GM18511 (cell line): ENCODE data around the gene MRC2.
A peak's percentile ranks its signal among the peaks of the same experiment; 100 is the strongest.
"Not testable (repeated sequence)": the region's sequence is repeated elsewhere in the genome, so short reads cannot be mapped to it uniquely, and the experiment has no call there.

Experiments
- ATAC-seq: cut with Tn5 transposase; IDR thresholded peaks from one replicate; pipeline ENCODE4 v1.9.1; 2021; ENCODE audit warnings: mild to moderate bottlenecking, moderate library complexity; ENCODE audit not compliant: unreplicated experiment

Gene MRC2, protein sequence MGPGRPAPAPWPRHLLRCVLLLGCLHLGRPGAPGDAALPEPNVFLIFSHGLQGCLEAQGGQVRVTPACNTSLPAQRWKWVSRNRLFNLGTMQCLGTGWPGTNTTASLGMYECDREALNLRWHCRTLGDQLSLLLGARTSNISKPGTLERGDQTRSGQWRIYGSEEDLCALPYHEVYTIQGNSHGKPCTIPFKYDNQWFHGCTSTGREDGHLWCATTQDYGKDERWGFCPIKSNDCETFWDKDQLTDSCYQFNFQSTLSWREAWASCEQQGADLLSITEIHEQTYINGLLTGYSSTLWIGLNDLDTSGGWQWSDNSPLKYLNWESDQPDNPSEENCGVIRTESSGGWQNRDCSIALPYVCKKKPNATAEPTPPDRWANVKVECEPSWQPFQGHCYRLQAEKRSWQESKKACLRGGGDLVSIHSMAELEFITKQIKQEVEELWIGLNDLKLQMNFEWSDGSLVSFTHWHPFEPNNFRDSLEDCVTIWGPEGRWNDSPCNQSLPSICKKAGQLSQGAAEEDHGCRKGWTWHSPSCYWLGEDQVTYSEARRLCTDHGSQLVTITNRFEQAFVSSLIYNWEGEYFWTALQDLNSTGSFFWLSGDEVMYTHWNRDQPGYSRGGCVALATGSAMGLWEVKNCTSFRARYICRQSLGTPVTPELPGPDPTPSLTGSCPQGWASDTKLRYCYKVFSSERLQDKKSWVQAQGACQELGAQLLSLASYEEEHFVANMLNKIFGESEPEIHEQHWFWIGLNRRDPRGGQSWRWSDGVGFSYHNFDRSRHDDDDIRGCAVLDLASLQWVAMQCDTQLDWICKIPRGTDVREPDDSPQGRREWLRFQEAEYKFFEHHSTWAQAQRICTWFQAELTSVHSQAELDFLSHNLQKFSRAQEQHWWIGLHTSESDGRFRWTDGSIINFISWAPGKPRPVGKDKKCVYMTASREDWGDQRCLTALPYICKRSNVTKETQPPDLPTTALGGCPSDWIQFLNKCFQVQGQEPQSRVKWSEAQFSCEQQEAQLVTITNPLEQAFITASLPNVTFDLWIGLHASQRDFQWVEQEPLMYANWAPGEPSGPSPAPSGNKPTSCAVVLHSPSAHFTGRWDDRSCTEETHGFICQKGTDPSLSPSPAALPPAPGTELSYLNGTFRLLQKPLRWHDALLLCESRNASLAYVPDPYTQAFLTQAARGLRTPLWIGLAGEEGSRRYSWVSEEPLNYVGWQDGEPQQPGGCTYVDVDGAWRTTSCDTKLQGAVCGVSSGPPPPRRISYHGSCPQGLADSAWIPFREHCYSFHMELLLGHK (N-terminal part only)

DNA sequence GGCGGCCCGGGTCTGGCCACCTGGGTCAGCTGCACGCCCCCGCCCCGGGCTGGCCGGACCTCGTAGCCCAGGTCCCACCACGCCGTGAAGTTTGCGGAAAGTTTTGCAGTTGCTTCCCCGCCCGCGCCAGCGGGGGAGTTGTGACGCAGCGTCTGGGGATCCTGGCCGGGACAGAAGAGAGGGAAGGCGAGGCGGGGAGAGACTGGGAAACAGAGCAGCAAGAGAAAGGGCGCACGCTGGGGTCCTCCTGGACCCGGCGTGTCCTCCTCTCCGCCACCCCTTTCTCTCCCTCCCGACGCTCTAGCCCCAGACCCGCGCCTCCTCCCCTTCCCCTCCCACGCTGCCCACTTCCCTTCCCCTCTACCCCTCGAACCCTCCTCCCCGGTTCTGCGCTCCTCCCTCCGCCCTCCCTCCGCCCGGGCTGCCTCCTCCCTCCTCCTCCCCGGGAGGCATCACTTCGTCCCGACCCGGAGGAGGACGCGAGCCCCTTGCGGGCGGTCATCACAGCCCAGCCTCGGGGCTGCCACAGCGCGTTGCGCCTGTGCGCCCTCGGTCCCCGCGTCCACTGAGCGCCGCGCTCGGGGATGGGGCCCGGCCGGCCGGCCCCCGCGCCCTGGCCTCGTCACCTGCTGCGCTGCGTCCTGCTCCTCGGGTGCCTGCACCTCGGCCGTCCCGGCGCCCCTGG lies at the start of gene MRC2:
Gene MRC2, plus strand, starts transcription at position 452 of the 685 bp plus-strand sequence. Its CDS starts 133 bp downstream, at position 585.
- no peak for ATAC-seq

DNA sequence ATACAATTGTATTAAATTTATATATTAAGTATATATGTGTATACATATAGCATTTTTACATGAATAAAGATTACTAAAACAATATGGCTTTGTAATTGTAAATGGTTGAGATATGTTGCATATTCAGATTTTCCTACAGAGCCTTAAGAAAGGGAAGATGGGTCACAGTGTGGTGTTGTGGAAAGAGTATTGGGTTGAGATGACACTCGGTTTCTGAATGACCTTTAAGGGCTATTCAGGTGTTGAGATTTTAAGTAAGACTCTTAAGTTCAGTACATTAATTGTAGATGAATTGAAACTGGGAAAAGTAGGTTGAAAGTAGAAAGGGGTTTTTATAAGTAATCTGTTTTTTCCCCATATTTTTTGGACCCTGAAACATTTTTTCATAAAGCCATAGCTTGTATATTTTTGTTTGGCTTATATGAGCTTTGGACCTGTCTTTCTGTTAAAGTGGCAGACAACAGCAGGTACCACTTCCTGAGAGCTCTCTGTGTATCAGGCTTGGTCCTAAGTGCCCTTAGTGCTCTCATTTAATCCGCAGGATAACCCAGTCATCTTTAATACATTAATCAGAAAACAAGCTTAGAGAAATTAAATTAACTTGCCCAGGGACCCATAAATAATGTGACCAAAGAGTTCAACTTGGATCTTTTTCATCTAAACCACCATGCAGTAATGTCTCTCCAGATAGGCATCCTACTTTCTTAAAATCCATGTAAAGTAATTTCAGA lies 48.5 kb upstream of the MRC2 start:
- ATAC-seq, result no peak

DNA sequence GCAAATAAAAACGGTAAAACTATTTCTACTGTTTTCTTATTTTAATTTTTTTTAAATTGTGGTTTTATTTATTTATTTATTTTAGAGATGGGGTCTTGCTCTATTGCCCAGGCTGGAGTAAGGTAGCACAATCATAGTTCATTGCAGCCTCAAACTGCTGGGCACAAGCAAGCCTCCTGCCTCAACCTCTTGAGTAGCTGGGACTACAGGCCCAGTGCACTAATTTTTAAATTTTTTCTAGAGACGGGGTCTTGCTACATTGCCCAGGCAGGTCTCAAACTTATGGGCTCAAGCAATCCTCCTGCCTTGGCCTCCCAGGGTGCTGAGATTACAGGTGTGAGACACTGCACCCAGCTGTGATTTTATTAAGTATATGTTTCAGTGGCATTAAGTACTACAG lies 46.5 kb upstream of the MRC2 start:
- ATAC-seq, result no peak

DNA sequence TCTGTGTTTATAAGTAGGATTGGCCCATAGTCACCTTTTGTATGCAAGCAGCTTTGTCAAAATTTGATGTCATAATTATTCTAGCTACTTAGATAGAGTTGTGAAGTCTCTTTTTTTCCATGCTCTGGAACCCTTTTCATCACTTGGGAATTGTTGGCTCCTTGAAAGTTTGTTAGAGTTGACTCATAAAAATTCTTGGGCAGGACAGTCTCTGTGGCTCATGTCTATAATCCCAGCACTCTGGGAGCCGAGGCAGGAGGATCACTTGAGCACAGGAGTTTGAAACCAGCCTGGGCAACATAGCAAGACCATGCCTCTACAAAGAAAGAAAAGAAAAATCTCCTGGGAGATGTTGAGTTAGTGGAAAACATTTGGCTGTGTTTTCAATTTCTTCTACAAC lies 45.7 kb upstream of the MRC2 start:
- ATAC-seq, result no peak

DNA sequence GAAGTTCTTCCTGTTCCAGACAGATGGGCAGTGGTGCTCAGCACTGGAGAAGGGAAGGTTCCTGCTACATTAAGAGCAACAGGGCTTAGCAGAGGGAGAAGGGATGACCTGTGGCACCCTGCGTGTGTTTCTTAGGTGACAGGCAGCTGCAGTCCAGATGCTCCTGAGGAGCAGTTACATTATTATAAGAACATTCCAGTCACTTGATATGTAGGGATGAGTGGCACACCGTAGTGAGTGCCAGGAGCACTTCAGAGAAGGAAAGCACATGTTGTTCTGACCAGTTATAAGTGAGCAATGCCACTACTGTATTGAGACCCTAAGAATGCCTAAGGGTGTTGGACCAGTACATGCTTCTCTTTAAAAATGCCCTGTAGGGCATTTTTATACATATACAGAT lies 39.9 kb upstream of the MRC2 start:
- no peak for ATAC-seq

DNA sequence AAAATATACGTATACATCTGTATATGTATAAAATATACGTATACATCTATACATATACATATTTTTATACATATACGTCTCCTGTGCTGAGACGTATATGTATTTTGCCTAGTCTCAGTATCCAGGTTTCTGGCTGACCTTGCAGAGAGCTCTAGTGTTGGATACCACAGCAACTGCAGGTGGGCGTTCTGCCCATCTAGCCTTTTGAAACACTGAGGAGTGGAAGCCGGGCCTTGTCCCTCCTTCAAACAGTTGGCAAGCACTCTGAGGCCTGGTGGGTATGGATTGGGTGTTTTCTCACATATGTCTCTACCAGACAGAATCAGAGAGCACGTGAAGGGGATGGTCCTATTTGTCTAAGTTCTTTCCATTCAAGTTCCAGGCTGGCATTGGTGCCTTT lies 39.4 kb upstream of the MRC2 start:
- no peak for ATAC-seq

DNA sequence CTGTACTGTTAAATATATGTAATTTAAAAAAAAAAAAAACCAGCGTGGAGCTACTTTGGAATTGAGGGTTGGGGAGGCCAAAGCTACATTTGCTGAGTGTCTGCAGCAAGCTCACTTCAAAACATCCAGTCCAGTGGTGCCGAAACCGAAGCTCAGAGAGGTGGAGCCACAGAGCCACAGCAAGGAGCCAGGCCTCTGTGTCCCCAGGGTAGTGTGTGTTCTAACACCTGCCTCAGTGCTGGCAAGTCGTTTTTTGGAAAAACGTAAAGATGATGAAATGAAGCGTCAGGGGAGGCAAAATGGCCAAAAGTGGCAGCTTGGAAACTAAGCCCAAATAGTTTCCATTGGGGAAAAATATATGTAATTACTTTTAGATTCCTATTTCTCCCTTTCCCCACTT lies 36.1 kb upstream of the MRC2 start:
- no peak for ATAC-seq

DNA sequence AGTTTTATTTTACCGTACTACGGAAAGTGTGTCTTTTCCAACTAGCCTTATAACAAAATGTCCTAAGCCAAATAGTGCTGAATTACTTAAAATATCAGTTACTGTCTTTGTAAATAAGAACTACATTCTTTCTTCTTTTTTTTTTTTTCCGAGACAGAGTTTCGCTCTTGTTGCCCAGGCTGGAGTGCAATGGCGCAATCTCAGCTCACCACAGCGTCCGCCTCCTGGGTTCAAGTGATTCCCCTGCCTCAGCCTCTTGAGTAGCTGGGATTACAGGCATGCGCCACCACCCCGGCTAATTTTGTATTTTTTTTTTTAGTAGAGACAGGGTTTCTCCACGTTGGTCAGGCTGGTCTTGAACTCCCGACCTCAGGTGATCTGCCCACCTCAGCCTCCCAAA lies 35.6 kb upstream of the MRC2 start:
- ATAC-seq, result not testable (repeated sequence)

DNA sequence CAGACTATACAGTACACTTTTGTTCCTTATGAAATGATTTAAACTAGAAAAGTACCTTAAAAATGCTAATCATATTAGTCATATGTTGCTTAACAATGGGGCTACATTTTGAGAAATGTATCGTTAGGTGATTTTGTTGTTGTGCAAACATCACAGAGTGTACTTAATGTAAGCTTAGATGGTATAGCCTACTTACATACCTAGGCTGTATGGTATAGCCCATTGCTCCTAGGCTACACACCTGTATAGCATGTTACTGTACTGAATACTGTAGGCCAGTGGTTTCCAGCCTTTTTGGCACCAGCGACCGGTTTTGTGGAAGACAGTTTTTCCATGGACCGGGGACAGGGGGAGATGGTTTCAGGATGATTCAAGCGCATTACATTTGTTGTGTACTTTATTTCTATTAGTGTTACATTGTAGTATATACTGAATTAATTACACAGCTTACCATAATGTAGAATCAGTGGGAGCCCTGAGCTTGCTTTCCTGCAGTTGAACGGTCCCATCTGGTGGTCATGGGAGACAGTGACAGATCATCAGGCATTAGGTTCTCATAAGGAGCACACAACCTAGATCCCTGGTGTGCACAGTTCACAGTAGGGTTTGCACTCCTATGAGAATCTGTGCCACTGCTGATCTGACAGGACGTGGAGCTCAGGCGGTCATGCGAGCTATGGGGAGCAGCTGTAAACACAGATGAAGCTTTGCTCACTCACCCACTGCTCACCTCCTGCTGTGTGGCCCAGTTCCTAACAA lies 35.0 kb upstream of the MRC2 start:
- ATAC-seq, result no peak

DNA sequence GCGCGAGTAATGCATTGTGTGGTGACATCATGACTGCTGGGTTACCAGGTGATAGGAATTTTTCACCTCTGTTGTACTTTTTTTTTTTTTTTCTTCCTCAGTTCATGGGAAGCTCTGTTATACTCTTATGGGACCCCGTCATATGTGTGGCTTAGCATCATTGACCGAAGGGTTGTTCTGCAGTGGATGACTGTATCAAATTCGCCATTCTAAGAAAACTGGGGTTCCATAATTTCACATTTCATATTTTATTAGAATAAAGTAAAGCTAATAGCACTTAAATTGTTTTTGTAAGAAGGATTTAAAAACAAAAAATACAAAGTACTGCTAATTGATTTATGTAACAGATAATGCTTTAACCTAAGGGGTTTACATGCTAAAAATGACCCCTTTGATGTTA lies 32.0 kb upstream of the MRC2 start:
- ATAC-seq, result no peak

DNA sequence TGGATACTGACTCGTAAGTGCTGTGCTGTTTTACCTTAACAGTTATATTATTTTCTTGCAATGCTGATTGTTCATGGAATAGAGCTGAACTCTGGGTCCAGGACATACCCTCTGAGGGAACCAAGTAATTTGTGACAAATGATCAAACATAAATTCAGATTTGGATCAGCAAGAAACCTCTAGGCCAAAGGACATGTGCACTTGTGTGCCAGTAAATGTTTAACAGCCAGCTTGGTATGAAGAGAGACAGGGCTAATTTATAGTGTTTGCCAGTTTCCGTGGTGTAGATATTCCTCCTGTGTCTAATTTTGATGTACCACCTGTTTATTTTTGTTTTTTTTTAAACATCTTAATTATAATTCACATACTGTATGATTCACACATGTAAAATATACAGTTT lies 30.8 kb upstream of the MRC2 start:
- ATAC-seq, result no peak

DNA sequence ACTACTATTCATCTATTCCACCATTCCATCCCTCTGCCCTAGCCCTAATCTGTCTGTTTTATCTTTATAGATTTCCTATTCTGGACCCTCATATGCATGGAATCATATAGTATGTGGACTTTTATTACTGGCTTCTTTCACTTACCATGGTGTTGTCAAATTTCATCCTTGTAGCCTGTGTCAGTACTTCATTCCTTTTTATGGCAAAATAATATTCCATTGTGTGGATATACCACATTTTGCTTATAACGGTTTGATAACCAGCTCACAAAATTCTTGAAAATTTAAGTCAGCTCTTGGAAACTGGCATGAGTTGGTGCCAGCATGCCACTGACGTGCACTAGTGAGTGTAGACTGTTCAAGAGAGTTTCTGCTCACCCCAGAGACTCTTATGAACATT lies 30.3 kb upstream of the MRC2 start:
- ATAC-seq, result no peak

DNA sequence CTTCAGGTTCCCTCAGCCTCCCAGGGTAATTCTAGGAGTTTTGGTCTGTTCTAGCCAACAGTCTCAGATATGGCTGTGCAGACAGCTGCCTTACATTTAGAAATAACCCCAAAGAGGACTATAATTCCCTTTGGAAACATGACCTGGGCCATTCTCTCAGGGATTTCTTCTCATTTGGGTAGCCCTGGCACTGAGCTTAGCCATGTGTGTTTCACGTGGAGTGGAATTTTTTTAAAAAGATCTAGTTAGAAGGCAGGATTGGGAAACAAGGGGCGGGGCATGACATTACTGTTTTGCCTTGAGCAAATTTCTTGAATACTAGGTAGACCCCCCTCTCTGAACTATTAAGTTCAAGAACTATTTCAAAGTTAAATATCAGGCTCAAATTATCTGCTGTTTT lies 29.6 kb upstream of the MRC2 start:
- no peak for ATAC-seq

DNA sequence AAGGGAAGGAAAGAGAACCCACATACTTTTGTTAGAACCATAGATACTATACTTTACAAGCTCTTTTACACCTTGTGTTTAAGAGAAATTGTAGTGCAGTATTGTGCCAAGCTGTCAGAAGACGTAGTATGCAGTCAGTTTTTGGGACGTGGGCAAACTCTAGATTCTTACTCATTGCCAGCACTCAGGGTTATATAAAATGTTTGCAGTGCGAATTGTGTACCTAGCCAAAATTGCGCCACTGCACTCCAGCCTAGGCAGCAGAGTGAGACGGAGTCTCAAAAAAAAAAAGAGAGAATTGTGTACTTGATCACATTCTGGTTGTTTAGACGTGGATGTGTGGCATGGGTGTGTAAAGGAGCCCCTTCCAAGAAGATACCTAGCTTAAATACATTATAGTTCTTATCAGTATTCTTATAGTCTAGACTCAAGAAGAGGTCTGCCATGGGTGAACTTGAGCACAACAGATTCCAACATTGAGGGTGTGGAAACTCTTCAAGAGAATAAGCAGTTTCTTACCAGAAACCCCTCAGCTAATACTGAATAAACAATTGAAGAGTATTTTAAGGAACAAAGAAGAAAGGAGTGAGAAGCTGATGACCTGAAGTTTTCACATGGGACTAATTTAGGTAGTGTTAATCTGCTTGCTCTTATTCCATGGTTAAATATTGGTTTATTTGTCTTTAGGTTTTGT lies 27.4 kb upstream of the MRC2 start:
- ATAC-seq, result no peak

DNA sequence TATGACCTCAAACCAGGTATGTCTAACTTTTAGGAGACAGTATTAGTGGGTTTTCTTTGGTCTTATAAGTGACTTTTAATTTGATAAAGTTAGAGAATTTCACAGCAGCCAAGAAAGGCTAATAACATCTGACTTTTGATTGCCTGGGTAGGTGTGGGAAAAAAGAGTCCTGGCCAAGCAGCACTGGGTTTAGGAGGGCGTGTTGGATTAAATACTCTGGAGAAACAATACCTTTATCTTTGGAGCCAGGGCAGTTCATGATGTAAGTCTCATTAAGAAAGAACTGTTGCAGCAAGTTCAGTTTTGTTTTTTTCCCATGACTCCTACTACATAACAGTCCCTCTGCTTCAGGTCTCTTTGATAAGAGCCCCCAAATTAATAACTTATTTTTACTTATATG lies 26.7 kb upstream of the MRC2 start:
- no peak for ATAC-seq

DNA sequence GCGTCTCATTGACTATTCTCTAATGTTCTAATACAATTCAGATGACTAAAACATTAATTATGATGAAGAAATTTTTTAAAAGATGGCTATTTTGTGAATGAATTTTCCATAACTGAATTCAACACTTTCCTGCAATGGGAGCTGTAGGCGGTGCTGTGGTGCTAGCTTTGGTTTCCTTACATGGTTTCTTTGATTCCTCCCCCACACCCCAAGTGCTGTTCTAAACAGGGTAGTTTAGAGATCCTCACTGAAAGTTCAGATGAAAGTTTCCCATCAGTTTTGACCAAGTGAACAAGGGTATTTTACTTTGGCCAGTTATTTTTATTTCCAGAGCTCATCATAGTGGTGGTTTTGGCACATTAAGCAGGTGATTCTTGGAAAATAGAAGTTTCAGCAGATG lies 26.0 kb upstream of the MRC2 start:
- ATAC-seq, result no peak

DNA sequence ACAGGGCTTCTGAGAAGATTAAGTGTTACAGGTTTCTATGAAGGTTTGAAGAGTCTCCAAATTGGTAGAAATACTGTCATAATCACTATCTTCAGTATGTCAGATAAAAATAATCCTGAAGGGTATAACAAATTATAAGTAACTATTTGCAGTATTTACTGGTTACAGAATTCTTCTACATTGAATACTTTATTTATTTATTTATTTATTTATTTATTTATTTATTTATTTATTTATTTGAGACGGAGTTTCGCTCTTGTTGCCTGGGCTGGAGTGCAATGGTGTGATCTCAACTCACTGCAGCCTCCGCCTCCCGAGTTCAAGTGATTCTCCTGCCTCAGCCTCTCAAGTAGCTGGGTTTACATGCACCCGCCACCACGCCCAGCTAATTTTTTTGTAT lies 23.7 kb upstream of the MRC2 start:
- not testable (repeated sequence) for ATAC-seq

DNA sequence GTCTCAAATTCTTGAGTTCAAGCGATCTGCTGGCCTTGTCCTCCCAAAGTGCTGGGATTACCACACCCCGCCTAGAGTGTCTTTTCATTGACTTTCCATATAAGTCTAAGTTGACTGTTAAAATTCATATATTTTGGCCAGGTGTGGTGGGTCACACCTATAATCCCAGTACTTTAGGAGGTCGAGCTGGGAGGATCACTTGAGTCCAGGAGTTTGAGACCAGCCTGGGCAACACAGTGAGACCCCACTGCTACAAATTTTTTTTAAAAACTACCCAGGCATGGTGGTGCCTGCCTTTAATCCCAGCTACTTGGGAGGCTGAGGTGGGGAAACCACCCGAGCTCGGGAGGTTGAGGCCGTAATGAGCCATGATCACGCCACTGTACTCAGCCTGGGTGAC lies 21.9 kb upstream of the MRC2 start:
- no peak for ATAC-seq

DNA sequence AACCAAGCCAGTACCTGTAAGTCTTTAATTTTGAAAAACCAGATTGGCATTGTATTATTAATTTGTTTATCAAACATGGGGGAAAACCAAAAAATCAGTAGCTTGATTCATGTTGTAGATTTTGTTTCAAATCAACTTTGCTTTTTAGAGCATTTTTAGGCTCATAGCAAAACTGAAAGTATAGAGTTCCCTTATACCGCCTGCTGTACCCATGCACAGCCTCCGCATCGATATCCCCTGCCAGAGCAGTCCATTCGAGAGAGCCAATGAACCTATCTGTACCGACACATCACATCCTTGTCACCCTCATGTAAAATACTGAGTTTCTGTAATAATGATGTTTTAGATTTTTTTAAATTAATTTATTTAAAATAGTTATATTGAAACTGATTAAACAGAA lies 16.2 kb upstream of the MRC2 start:
- peak; percentile 91 for ATAC-seq
